Ovary (tissue), 9 donors: Measurements from ENCODE around the gene FOXO6. TPM values are rescaled to one million over a fixed set of nuclear protein-coding genes. Genes with fewer than 3 reads are reported as not detected.

Experiments
- DNase-seq, 5 donors: peaks; one replicate each; pipeline ENCODE4 v3.0.0-alpha.2; 2019 to 2020
- H3K27ac ChIP-seq, 2 donors: fragments of 200-600 bp; one replicate each; pipeline versions ENCODE4 v1.5.1 to v1.8.0; 2019 to 2022
- H3K27me3 ChIP-seq: fragments of 200-600 bp; one replicate; pipeline ENCODE4 v1.8.0; 2022
- H3K36me3 ChIP-seq: fragments of 200-600 bp; sonication (generic); one replicate; pipeline ENCODE4 v1.5.1; 2019
- H3K4me1 ChIP-seq: one replicate; pipeline ENCODE4 v1.8.1; 2013; ENCODE audit warnings: mild to moderate bottlenecking, moderate library complexity; ENCODE audit not compliant: insufficient read depth
- H3K4me3 ChIP-seq: fragments of 200-600 bp; sonication (generic); one replicate; pipeline ENCODE4 v1.5.1; 2017
- H3K9me3 ChIP-seq, 2 donors: fragments of 200-600 bp in 1 of 2; sonication (generic) in 1 of 2; one replicate each; pipeline versions ENCODE4 v1.5.1 to v1.8.1; 2013 to 2019; ENCODE audit warnings: mild to moderate bottlenecking in 1 of 2, moderate library complexity in 1 of 2
- CTCF ChIP-seq, 3 donors: fragments of 450-650 bp in 2 of 3; fragments of 200-600 bp in 1 of 3; IDR thresholded peaks; one replicate each; pipeline versions ENCODE4 v1.5.1 to v1.8.0; 2016 to 2022; ENCODE audit warnings: antibody characterized with exemption in 3 of 3, mild to moderate bottlenecking in 1 of 3
- EP300 ChIP-seq: sonication (generic); formaldehyde crosslinking; IDR thresholded peaks from one replicate; pipeline ENCODE4 v1.6.1; 2017; ENCODE audit warnings: antibody characterized with exemption
- POLR2A ChIP-seq: fragments of 450-650 bp; IDR thresholded peaks from one replicate; pipeline ENCODE4 v1.6.1; 2017; ENCODE audit warnings: antibody characterized with exemption, mild to moderate bottlenecking, moderate library complexity
- WGBS, 3 donors: extraction: QIAGEN DNeasy Blood & Tissue Kit in 1 of 3; methylation state at CpG; one replicate each; pipeline versions ENCODE4 v1.1.5 to v1.1.7; 2013 to 2017; 5-methylcytosine and 5-hydroxymethylcytosine counted together
- intact Hi-C, 4 donors: fragments of 100-400 bp; cut with DNase I; formaldehyde crosslinking; loops; one replicate each; pipeline versions ENCODE4 v1.11.0 to v1.15.1; 2022 to 2023
- polyA plus RNA-seq, 2 donors: library from polyadenylated mRNA; stranded (reverse); fragments of 200-250 nt in 1 of 2; fragments of 350-450 nt in 1 of 2; fragmentation: Illumina TruSeq in 1 of 2; extraction: RNeasy Lipid Tissue Mini Kit (QIAGEN cat#74804) in 1 of 2; gene quantifications; one replicate each; pipeline ENCODE4 v1.2.3, GENCODE V29; 2013 to 2014
- total RNA-seq, 7 donors: library from RNA; depleted of rRNA in 2 of 7; stranded (reverse); fragments of >200 nt in 2 of 7; fragmentation: NEBNext Ultra II Directional in 3 of 7; extraction: Animal tissue kit (Norgen Biotek cat#: 25700) in 3 of 7; gene quantifications; one replicate each; pipeline versions ENCODE4 v1.1.0 to v1.2.4, GENCODE V29; 2016 to 2023
- donor health status: DM: no; HTN: no; CAD: no; lungs with moderate emphysema.
- donor health status: DM: no; HTN: no; CAD: no.
- donor health status: Bipolar disorder and iron deficiency.
- donor health status: DM: yes; HTN: yes; CAD: no.
- donor health status: DM: no; HTN: no; CAD: no.
- donor health status: DM: yes; HTN: yes; CAD: no.

Gene FOXO6
- total and polyA plus RNA-seq, 9 donors: 0.90 to 18.9 (median 6.1) TPM

GRCh38 chr1:41365772-41366454 lies 4.7 kb downstream of the FOXO6 start:
- DNase-seq: peak in 2 of 5 donors; percentile 64 to 69
- H3K4me3 ChIP-seq: peak overlapping the region; percentile 43
- intact Hi-C loops: loop anchor here in 1 of 4 donors (2.0 kb wide), 1 partner anchor 41 kb away; no protein-coding TSS in a partner anchor
- TF ChIP-seq EP300 (no peak), POLR2A (no peak), CTCF (IDR thresholded peaks at IDR 0.05) (no peak)
- no peaks in the 10 kb centered on the region for H3K27me3 ChIP-seq
- peak overlapping the region; percentile 5 to 65 for H3K27ac ChIP-seq
- WGBS, 3 donors: 7 to 13% (median 8%) methylated on average over 13 to 23 of the region's 23 CpGs
- H3K4me1 ChIP-seq: peaks cover 15% of the 10 kb centered on the region
- H3K9me3 ChIP-seq: no peaks in the 10 kb centered on the region
- no peaks in the 10 kb centered on the region for H3K36me3 ChIP-seq

GRCh38 chr1:41366455-41367287 lies 5.4 kb downstream of the FOXO6 start:
- H3K27ac ChIP-seq: peak overlapping the region in 1 of 2 donors; percentile 65
- intact Hi-C loops: loop anchor here in 1 of 4 donors (2.0 kb wide), 1 partner anchor 40 kb away; no protein-coding TSS in a partner anchor
- 6 to 17% (median 11%) methylated on average over 34 to 51 of the region's 51 CpGs for WGBS, 3 donors
- H3K27me3 ChIP-seq: no peaks in the 10 kb centered on the region
- H3K4me3 ChIP-seq: peak overlapping the region; percentile 43
- TF ChIP-seq EP300 (no peak), POLR2A (no peak), CTCF (IDR thresholded peaks at IDR 0.05) (no peak)
- peaks cover 23% of the 10 kb centered on the region for H3K4me1 ChIP-seq
- no peaks in the 10 kb centered on the region for H3K36me3 ChIP-seq
- H3K9me3 ChIP-seq: no peaks in the 10 kb centered on the region
- DNase-seq: peak in 4 of 5 donors; percentile 63 to 77 (median 70)

GRCh38 chr1:41367288-41367642 lies 6.0 kb downstream of the FOXO6 start:
- Histone ChIP-seq H3K36me3 (no peaks in the 10 kb centered on the region), H3K4me1 (peaks cover 28% of the 10 kb centered on the region), H3K9me3 (no peaks in the 10 kb centered on the region), H3K27me3 (no peaks in the 10 kb centered on the region), H3K4me3 (no peak overlapping the region), H3K27ac (peak overlapping the region in 1 of 2 donors; percentile 65)
- DNase-seq: no peak
- intact Hi-C loops: loop anchor here in 1 of 4 donors (2.0 kb wide), 1 partner anchor 40 kb away; no protein-coding TSS in a partner anchor
- 54 to 76% (median 75%) methylated on average over 5 of the region's 5 CpGs for WGBS, 3 donors
- no peak for TF ChIP-seq POLR2A

- Histone ChIP-seq H3K4me3 (no peak overlapping the region), H3K27ac (no peak overlapping the region), H3K36me3 (no peaks in the 10 kb centered on the region), H3K9me3 (no peaks in the 10 kb centered on the region), H3K4me1 (peaks cover 28% of the 10 kb centered on the region), H3K27me3 (no peaks in the 10 kb centered on the region)
- 18 to 40% (median 32%) methylated on average over 1 of the region's 1 CpG for WGBS, 3 donors
- TF ChIP-seq EP300 (no peak), CTCF (IDR thresholded peaks at IDR 0.05) (no peak), POLR2A (no peak)
- DNase-seq: peak in 3 of 5 donors; percentile 23 to 33 (median 27)
- intact Hi-C loops: no loop called here
Observed at GRCh38 chr1:41368366-41368765, 7.1 kb downstream of the FOXO6 start.
